Activated CD8-positive, alpha-beta memory T cell treated with anti-CD3 and anti-CD28 coated beads, Interleukin-2, amount 50 U/mL, for 48 hours (primary cell): ENCODE measurements around the gene OTOG.

Experiments used
- DNase-seq: peaks from one replicate; pipeline ENCODE4 v3.0.0-alpha.2; 2020

OTOG gene

DNA sequence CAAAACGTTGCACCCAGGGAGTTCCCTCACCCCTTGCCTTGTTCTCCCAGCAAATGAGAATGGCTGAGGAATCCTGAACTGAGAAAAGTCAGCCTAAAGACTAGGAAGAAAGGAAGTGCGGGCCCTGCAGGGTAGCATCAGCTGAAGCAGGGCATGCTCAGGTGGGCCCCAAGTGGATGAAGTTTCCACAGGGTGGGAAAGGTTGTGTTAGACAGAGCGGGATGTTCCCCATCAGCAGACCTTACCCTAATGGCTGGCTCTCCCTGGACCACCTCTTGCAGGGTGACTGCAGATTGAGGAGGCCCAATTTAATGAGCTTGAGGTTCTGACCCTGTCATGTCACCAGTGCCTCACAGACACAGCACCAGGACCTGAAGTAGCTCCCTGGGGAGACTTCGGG lies 90.8 kb downstream of the OTOG start:
- no peak for DNase-seq

DNA sequence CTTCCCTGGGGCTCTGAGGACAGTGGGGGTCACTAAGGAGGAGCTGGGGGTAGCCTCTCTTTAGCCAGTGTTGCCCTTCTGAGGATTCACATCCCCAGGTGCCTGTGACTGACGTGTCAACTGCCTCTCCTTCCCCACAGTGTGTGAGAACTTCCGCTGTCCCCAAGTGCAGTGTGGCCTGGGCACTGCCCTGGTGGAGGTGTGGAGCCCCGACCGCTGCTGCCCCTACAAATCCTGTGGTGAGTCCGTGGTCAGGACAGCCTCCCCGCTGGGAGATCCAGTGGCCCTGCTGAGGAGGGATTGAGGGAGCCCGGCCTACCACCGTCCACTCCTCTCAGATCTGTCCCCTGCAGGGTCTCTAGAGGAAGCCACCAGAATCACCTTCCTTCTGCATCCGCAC lies 91.3 kb downstream of the OTOG start:
- no peak for DNase-seq

DNA sequence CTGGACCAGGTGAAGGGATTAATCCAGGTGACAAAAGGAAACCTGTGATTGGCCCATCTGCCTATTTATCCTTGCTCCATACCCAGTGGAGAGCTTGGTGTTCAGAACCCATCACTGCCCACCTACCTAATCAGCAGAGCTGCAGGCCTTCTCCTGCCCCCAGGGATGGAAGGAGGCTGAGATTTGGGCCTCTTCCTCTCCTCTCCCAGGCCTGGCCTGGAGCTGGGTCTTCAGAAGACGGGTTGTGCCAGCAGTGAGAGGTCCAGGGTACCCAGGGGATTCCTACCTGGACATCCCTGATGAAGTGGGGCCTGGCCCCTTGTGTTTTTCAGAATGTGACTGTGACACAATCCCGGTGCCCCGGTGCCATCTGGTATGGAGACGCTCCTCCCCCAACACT lies 92.0 kb downstream of the OTOG start:
- no peak for DNase-seq

DNA sequence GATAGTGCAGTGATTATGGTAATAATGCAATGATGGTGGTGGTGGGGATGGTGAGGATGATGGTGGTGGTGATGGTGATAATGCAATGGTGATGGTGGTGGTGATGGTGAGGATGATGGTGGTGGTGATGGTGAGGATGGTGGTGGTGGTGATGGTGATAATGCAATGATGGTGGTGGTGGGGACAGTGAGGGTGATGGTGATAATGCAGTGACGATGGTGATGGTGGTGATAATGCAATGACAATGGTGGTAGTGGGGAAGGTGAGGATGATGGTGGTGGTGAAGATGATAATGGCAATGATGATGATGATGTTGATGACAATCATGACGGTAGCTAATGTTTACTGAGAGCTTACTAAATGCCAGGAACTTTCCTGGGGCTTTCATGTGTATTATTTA lies 92.7 kb downstream of the OTOG start:
- no peak for DNase-seq

- DNase-seq: no peak
Observed at GRCh38 chr11:17640493-17641164, 93.6 kb downstream of the OTOG start.

DNA sequence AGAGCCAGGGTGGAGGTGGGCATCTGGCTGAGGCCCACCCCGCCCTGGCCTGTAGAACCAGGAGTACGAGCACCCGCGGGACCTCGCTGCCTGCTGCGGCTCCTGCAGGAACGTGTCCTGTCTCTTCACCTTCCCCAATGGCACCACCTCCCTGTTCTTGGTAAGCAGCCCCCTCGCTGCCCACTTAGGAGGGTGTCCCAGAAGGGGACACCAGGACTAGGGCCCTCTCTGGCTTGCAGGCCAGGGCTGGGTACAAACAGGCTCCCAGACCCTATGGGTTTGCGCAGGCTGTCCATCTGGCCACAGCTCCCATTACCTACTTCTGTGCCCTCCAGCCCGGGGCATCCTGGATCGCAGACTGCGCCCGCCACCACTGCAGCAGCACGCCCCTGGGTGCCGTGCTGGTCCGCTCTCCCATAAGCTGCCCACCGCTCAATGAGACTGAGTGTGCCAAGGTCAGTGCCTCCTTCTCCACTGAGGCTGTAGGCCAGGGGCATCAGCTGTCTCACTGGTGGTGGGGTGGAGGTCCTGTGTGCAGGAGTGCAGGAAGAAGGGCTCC lies 94.8 kb downstream of the OTOG start:
- no peak for DNase-seq

DNA sequence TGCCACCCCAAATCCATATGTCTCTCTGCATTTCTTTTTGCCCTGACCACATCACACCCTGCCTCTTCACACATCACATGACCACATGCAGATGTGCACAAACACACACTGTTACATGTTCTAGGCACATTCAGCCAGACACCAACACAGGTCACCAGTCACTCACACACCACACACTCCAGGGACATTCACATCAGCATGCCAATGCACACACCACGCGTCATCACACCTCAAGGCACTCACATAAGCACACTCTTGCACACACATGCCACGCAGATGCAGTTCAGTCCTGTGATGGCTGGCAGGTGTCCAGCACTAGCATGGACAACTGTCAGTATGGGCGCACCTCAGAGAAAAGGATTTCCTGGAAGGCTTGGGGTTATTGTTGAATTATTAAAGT lies 95.3 kb downstream of the OTOG start:
- DNase-seq: no peak

DNA sequence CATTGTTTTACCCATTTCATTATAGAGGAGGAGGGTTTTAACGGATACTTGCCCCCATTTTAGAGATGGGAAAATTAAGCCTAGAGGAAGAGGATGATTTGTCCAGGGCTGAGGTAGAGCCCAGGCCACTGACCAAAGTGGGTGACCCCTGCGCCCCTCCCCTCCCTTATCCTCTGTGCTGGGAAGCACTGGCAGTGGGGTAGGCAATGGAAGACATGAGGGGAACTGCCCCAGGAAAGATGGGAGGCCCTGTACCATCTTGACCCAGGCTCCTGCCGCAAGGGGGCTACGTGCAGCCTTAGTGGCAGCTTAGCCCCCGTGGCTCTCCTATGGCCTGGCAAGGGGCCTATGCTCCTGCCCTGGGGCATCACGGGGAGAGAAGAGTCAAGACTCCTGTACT lies 95.9 kb downstream of the OTOG start:
- DNase-seq: no peak

DNA sequence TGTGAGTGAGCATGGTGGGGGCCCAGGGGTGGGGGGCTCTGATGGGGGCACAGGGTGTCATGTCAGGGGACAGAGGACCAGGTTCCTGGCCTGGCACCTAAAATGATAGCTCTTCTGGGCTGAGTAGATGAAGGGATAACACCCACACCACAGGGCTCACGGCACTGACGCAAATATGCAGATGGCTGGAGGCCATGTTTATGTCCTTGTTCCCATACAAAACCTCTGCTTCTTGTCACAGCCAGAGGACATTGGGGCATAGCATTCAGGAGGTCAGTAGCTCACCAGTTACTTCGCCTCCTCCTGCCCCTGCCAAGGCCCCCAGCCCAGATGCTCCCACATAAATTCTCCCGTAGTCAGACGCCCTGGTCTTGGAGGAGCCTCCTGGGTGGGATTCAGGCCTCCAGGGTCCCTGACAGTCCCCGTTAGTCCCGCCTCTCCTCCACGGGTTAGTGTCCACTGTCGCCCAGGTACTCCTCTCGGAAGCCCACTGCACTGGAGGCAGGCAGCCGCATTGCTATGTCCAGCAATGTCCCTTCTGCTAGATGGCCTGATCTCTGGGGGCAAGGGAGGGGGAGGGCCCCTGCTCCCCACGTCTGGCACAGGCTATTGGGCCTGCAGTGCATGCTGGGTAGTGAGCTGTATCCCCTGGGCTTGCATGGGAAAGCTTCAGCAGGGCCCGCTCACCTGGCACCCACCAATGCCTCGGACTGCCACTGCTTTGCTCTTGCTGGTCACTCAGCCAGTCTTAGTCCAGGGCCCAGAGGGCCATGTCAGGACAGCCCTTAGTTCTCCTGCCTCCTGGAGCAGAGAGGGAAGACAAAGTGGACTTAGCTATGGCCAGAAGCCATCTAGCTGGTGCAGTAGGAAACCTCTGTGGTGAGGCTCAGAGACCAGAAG lies 96.7 kb downstream of the OTOG start:
- DNase-seq: no peak

DNA sequence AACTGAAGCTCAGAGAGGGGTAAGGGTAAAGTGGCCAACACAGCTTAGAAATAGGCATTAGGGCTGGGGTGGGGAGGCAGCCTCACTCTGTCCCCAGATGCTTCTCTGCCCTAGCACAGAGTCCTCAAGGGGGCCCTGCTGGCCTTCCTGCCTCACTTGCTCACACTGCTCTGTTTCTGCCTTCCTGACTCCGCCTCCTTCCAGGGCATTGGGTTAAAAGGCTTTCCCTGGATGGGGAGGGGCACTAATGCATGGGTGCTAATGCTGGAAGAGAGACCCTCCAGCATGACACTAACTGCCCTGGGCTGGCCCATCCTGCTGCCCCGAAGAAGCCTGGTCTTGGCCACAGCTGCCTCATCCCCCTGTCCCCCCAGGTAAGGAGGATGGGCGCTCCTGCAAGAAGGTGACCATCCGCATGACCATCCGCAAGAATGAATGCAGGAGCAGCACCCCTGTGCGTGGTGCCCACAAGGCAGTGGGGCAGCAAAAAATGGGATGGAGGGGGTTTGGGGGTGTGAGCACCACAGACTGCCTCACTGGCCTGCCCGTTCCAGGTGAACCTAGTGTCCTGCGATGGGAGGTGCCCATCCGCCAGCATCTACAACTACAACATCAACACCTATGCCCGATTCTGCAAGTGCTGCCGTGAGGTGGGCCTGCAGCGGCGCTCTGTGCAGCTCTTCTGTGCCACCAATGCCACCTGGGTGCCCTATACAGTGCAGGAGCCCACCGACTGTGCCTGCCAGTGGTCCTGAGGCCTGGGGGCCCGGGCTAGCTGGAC lies 98.3 kb downstream of the OTOG start:
- DNase-seq: no peak

DNA sequence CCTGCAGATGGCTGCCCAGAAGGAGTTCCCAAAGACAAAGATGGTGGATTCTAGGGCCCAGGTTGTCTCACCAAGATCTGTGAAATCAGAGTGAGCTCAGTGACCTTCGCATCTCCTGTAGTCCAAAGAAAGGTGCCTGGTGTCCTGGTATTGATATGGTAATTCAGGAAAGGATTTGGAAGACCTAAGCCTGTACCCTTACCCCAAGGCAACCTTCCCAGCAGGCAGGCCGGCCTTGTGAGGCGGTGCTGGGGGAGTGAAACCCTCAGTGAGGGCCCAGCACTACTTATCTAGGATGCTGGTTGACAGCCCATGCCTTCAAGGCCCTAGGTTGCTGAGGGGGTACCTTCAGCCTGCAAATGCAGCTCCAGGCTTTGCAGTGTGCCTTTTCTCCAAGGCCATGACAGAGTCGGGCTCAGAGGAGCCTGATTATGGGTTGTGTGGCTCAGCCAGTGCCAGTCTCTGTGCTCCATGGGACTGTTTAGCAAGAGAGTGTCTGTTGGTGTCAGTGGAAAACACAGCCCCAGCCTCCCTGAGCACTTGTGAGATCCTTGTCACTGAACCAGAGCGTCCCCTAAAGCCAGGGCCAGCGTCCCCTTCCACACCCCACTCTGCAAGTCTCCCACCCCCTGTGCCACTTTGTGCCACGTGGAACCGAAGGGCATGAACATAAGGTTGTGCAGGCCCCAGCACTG lies 99.5 kb downstream of the OTOG start:
- DNase-seq: no peak

GRCh38 chr11:17648528-17648927 lies 101.5 kb downstream of the OTOG start:
- no peak for DNase-seq

DNA sequence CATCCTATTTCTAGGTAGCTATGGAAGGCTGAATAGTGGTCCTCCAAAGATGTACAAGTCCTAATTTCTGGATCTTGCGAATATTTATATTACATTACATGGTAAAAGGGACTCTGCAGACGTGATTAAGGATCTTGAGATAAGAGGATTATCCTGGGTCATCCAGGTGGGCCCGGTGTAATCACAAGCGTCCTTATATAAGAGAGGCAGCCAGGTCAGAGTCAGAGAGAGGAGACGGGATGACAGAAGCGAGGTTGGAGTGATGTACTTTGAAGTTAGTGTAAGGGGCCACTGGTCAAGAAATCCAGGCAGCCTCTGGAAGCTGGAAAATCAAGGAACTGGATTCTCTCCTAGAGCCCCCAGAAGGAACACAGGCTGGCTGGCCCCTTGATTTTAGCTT lies 102.2 kb downstream of the OTOG start:
- DNase-seq: no peak

GRCh38 chr11:17649696-17650095 lies 102.6 kb downstream of the OTOG start:
- DNase-seq: no peak

- no peak for DNase-seq
Observed at GRCh38 chr11:17650127-17650911, 103.3 kb downstream of the OTOG start.

DNA sequence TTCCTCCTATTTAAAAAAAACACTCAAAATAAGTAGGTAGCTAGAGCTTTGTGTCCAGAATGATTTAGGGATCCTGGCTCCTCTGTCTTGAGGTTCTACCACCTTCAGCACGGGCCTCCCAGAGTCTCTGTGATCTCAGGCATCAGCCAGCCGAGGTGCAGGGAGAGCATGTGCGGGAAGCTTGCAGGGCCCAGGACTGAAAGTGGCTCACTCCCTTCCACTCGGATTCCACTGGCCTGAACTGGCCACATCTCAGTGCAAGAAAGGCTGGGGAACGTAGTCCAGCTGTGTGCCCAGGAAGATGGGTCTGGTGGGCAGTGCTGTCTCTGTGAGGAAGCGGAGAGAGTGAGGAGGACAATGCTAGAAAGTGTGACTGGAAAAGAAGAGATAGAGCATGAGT lies 104.0 kb downstream of the OTOG start:
- DNase-seq: no peak

DNA sequence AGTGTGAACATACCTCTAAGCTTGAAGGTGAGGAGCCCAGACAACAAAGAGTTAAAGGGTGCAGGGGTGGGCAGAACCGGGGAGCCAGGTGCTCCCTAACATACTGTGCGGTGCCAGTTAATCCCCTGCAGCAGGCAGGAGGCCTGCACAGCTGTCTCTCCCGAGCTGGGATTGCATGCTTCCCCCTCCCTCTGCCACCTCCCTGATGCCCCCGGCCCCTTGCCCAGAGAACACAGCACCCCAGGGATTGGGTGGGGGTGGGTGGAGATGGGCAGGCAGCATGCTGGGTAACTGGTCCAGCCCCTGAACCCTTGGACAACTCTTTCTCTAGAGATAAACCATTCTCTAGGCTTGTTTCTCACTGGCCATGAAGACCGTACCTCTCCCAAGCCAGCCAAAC lies 104.6 kb downstream of the OTOG start:
- no peak for DNase-seq

DNA sequence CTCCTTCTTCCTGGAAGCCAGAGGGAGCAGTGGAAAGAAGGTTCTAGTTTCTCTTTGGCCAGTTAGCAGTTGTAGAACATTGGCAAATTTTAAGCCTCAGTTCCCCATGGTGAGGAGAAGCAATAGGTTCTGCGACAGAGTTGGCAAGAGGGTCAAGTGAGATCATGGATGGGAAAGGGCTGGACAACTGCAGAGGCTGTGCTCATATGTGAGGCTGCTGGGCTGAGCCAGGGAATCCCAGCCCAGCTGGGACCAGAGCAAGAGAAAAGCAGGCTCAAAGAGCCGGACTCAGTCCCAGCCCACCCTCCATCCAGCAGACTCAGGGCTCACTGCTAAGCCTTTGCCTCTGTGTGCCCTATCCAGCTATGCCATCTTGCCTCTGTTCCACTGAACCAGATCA lies 105.5 kb downstream of the OTOG start:
- DNase-seq: no peak

DNA sequence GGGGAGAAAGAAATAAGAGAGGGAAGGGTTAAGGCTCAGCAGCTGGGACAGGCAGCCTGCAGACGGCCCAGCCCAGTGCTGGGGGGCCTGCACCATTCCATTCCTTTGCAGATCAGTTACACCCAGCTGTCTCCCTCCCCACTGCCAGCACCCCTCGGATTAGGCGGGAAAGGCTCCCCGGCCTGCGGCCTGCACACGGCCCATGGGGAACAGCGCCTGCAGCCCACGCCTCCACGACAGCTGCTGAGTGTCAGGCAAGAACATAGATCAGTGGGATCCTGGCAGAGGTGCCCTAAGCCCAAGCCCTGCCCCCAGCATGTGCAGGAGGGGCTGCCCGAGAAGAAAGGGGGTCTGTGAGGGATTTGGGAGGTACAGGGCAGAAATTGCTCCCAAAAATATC lies 106.6 kb downstream of the OTOG start:
- no peak for DNase-seq

DNA sequence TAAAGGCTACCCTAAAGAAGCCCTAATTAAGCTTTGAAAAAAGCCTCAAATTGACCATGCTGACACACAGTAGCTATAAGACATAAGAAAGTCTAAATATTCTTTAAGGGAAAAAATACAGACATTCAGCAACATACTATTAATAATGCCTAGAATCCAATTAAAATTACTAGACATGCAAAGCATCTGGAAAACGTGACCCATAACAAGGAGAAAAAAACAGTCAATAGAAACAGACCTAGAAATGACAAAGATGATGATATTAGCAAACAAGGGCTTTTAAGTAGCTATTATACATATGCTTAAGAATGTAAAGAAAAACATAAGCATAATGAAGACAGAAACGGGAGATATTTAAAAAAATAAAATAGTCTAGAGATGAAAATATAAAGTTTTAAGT lies 108.6 kb downstream of the OTOG start:
- no peak for DNase-seq

GRCh38 chr11:17658211-17658610 lies 111.2 kb downstream of the OTOG start:
- DNase-seq: no peak

GRCh38 chr11:17668166-17668565 lies 121.1 kb downstream of the OTOG start:
- DNase-seq: no peak
